GM12878 (cell line): ENCODE measurements around the gene FEN1. TPM values are rescaled to one million over a fixed set of nuclear protein-coding genes. Genes with fewer than 3 reads are reported as not detected.

ENCODE experiments used
- BACH1 ChIP-seq: fragments of 450-650 bp; IDR thresholded peaks from 2 replicates; pipeline ENCODE4 v1.6.1; 2017; ENCODE audit warnings: mild to moderate bottlenecking, borderline replicate concordance
- CBX5 ChIP-seq: sonication (generic); IDR thresholded peaks from 2 replicates; pipeline ENCODE4 v1.6.1; 2016; ENCODE audit warnings: low read depth, moderate library complexity, mild to moderate bottlenecking, inconsistent platforms
- CREM ChIP-seq: IDR thresholded peaks from 2 replicates; pipeline ENCODE4 v1.6.1; 2014; ENCODE audit warnings: antibody characterized with exemption, low read depth
- DPF2 ChIP-seq: fragments of 450-650 bp; IDR thresholded peaks from 2 replicates; pipeline ENCODE4 v1.6.1; 2017; ENCODE audit warnings: mild to moderate bottlenecking
- HDGF ChIP-seq: fragments of 450-650 bp; IDR thresholded peaks from 2 replicates; pipeline ENCODE4 v1.6.1; 2016; ENCODE audit warnings: antibody characterized with exemption
- MTA2 ChIP-seq: fragments of 450-650 bp; IDR thresholded peaks from 2 replicates; pipeline ENCODE4 v1.6.1; 2016; ENCODE audit warnings: low read depth, mild to moderate bottlenecking, moderate library complexity
- MXI1 ChIP-seq: fragments of 150-350 bp; IDR thresholded peaks from 2 replicates; pipeline ENCODE4 v1.6.1; 2011; ENCODE audit warnings: low read depth, mild to moderate bottlenecking, inconsistent platforms, low read length, improper control_type of control experiment
- PAX8 ChIP-seq: fragments of 450-650 bp; IDR thresholded peaks from 2 replicates; pipeline ENCODE4 v1.6.1; 2017; ENCODE audit warnings: mild to moderate bottlenecking, moderate library complexity
- POLR2AphosphoS5 ChIP-seq: IDR thresholded peaks from 2 replicates; pipeline ENCODE4 v1.6.1; 2011; ENCODE audit warnings: mild to moderate bottlenecking, low read length, inconsistent platforms
- RCOR1 ChIP-seq: conservative IDR thresholded peaks from 2 replicates; pipeline ENCODE4 v1.6.1; 2012; ENCODE audit warnings: low read depth, low read length, improper control_type of control experiment
- RFX5 ChIP-seq: IDR thresholded peaks from 2 replicates; pipeline ENCODE4 v1.6.1; 2011; ENCODE audit warnings: low read depth, low read length, improper control_type of control experiment
- RUNX3 ChIP-seq: IDR thresholded peaks from 2 replicates; pipeline ENCODE4 v1.6.1; 2012; ENCODE audit warnings: low read length, inconsistent platforms
- SIN3A ChIP-seq: IDR thresholded peaks from 2 replicates; pipeline ENCODE4 v1.6.1; 2012; ENCODE audit warnings: low read depth, low read length, improper control_type of control experiment
- SMC3 ChIP-seq: IDR thresholded peaks from 2 replicates; pipeline ENCODE4 v1.6.1; 2011; ENCODE audit warnings: low read length, improper control_type of control experiment, borderline replicate concordance
- SREBF1 ChIP-seq: IDR thresholded peaks from 2 replicates; pipeline ENCODE4 v1.6.1; 2012; ENCODE audit warnings: mild to moderate bottlenecking, low read length
- TCF3 ChIP-seq: IDR thresholded peaks from 2 replicates; pipeline ENCODE4 v1.6.1; 2012; ENCODE audit warnings: low read depth, mild to moderate bottlenecking, low read length, borderline replicate concordance; ENCODE audit not compliant: insufficient read depth
- ZNF274 ChIP-seq: IDR thresholded peaks from one replicate; pipeline ENCODE4 v1.8.0; 2011; ENCODE audit not compliant: insufficient read length, insufficient read depth
- polyA plus RNA-seq, 11 experiments: library from polyadenylated mRNA; depleted of rRNA in 4 of 11; unstranded in 6 of 11; stranded (reverse) in 5 of 11; fragments of >200 nt; fragmentation: Nextera tagmentation in 4 of 11; fragmentation: Illumina TruSeq in 1 of 11; extraction: Ambion mirVana in 4 of 11; extraction: Trizol in 1 of 11; gene quantifications; 1 replicate in 1 of 11; 2 replicates in 10 of 11; pipeline versions ENCODE4 v1.2.1 to v1.2.3, GENCODE V29; 2011 to 2016; ENCODE audit warnings: inconsistent platforms in 2 of 11, missing spikeins in 2 of 11, low read depth in 1 of 11
- total RNA-seq, 4 experiments: library from RNA; depleted of rRNA in 3 of 4; stranded (reverse); fragments of >200 nt in 3 of 4; fragmentation: Illumina TruSeq in 1 of 4; extraction: Trizol in 1 of 4; gene quantifications; 2 replicates each; pipeline versions ENCODE4 v1.2.1 to v1.2.3, GENCODE V29; 2013 to 2021
- TF ChIP-seq, protein P1 (sequence below): fragments of 450-650 bp; IDR thresholded peaks from 2 replicates; pipeline ENCODE4 v1.6.1; 2017; ENCODE audit warnings: mild to moderate bottlenecking, moderate library complexity
- TF ChIP-seq, protein P2 (sequence below): fragments of 450-650 bp; IDR thresholded peaks from 2 replicates; pipeline ENCODE4 v1.6.1; 2017; ENCODE audit warnings: mild to moderate bottlenecking, moderate library complexity
- TF ChIP-seq, protein P3 (sequence below): fragments of 450-650 bp; formaldehyde crosslinking; IDR thresholded peaks from 2 replicates; pipeline ENCODE4 v1.5.0; 2022; ENCODE audit warnings: mild to moderate bottlenecking, missing genetic modification characterization

Gene FEN1
- total and polyA plus RNA-seq, 10 of the 15 experiments (the other 5 are each of a cell fraction or from before 2014, with no cell fraction given): 54.8 to 282 (median 125) TPM

DNA sequence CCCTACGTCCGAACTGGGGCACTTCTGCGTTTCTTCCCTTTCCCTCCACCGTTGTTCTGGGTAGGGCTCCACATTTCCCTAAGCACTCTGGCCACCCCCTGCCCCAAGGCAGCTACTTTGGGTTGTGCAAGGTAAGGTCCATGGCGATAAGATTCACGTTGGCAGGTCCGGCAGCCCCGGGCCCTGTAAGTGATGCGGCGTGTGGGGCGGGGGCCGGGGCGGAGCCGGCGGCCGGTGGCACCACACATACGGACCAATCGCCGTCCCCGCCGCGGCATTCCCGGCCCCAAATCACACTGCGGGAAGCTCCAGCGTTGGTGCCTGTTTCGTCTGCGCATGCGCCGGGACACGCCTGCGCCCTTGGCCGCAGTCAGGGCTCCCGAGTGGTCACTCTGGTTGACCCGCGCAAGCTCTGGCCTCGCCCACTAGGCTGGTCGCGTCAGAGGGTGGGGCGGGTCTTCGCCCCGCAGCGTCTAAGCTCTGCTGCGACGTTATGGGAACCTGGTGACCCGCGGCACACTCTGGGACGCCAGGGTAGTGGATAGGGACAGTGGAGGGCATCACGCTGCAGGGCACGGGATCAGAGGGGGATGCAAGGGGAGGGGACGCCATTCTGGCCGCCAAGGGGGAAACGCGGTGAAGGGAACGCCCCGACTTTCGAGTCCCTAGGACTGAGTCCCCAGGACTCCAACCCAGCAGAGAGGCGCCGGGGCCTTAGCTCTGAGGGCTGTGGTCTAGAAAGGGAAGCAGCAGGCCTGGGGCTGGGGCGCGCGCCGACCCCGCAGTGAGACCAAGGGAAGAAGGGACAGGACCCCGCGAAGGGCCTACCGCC is 22.5 kb downstream of the FEN1 start (continued):
- TF ChIP-seq, protein P1, sequence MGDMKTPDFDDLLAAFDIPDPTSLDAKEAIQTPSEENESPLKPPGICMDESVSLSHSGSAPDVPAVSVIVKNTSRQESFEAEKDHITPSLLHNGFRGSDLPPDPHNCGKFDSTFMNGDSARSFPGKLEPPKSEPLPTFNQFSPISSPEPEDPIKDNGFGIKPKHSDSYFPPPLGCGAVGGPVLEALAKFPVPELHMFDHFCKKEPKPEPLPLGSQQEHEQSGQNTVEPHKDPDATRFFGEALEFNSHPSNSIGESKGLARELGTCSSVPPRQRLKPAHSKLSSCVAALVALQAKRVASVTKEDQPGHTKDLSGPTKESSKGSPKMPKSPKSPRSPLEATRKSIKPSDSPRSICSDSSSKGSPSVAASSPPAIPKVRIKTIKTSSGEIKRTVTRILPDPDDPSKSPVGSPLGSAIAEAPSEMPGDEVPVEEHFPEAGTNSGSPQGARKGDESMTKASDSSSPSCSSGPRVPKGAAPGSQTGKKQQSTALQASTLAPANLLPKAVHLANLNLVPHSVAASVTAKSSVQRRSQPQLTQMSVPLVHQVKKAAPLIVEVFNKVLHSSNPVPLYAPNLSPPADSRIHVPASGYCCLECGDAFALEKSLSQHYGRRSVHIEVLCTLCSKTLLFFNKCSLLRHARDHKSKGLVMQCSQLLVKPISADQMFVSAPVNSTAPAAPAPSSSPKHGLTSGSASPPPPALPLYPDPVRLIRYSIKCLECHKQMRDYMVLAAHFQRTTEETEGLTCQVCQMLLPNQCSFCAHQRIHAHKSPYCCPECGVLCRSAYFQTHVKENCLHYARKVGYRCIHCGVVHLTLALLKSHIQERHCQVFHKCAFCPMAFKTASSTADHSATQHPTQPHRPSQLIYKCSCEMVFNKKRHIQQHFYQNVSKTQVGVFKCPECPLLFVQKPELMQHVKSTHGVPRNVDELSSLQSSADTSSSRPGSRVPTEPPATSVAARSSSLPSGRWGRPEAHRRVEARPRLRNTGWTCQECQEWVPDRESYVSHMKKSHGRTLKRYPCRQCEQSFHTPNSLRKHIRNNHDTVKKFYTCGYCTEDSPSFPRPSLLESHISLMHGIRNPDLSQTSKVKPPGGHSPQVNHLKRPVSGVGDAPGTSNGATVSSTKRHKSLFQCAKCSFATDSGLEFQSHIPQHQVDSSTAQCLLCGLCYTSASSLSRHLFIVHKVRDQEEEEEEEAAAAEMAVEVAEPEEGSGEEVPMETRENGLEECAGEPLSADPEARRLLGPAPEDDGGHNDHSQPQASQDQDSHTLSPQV: no peak
- TF ChIP-seq, protein P2, sequence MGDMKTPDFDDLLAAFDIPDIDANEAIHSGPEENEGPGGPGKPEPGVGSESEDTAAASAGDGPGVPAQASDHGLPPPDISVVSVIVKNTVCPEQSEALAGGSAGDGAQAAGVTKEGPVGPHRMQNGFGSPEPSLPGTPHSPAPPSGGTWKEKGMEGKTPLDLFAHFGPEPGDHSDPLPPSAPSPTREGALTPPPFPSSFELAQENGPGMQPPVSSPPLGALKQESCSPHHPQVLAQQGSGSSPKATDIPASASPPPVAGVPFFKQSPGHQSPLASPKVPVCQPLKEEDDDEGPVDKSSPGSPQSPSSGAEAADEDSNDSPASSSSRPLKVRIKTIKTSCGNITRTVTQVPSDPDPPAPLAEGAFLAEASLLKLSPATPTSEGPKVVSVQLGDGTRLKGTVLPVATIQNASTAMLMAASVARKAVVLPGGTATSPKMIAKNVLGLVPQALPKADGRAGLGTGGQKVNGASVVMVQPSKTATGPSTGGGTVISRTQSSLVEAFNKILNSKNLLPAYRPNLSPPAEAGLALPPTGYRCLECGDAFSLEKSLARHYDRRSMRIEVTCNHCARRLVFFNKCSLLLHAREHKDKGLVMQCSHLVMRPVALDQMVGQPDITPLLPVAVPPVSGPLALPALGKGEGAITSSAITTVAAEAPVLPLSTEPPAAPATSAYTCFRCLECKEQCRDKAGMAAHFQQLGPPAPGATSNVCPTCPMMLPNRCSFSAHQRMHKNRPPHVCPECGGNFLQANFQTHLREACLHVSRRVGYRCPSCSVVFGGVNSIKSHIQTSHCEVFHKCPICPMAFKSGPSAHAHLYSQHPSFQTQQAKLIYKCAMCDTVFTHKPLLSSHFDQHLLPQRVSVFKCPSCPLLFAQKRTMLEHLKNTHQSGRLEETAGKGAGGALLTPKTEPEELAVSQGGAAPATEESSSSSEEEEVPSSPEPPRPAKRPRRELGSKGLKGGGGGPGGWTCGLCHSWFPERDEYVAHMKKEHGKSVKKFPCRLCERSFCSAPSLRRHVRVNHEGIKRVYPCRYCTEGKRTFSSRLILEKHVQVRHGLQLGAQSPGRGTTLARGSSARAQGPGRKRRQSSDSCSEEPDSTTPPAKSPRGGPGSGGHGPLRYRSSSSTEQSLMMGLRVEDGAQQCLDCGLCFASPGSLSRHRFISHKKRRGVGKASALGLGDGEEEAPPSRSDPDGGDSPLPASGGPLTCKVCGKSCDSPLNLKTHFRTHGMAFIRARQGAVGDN: peak; percentile 67; the same call in 1 of the 2 replicates
- no peak for TF ChIP-seq SMC3
- TF ChIP-seq SREBF1: peak; percentile 51; the same call in 1 of the 2 replicates
- peak; percentile 83; the same call in 1 of the 2 replicates for TF ChIP-seq HDGF
- no peak for TF ChIP-seq PAX8
- no peak for TF ChIP-seq CBX5
- no peak for TF ChIP-seq DPF2
- TF ChIP-seq SIN3A: no peak
- no peak for TF ChIP-seq RCOR1
- TF ChIP-seq TCF3: no peak
- TF ChIP-seq RFX5: no peak
- no peak for TF ChIP-seq RUNX3
- TF ChIP-seq ZNF274: no peak
- TF ChIP-seq BACH1: 0 out of 2 replicates have a peak, but pooled peaks have one; percentile 13
- no peak for TF ChIP-seq MTA2
- TF ChIP-seq, protein P3, sequence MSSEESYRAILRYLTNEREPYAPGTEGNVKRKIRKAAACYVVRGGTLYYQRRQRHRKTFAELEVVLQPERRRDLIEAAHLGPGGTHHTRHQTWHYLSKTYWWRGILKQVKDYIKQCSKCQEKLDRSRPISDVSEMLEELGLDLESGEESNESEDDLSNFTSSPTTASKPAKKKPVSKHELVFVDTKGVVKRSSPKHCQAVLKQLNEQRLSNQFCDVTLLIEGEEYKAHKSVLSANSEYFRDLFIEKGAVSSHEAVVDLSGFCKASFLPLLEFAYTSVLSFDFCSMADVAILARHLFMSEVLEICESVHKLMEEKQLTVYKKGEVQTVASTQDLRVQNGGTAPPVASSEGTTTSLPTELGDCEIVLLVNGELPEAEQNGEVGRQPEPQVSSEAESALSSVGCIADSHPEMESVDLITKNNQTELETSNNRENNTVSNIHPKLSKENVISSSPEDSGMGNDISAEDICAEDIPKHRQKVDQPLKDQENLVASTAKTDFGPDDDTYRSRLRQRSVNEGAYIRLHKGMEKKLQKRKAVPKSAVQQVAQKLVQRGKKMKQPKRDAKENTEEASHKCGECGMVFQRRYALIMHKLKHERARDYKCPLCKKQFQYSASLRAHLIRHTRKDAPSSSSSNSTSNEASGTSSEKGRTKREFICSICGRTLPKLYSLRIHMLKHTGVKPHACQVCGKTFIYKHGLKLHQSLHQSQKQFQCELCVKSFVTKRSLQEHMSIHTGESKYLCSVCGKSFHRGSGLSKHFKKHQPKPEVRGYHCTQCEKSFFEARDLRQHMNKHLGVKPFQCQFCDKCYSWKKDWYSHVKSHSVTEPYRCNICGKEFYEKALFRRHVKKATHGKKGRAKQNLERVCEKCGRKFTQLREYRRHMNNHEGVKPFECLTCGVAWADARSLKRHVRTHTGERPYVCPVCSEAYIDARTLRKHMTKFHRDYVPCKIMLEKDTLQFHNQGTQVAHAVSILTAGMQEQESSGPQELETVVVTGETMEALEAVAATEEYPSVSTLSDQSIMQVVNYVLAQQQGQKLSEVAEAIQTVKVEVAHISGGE (CRISPR knock-in tag): no peak
- TF ChIP-seq CREM: 0 out of 2 replicates have a peak, but pooled peaks have one; percentile 33
- TF ChIP-seq POLR2AphosphoS5: no peak; the same call in 1 of the 2 replicates
- TF ChIP-seq MXI1: no peak
